Prostate gland (tissue), 2 donors: ENCODE data around the gene SMARCA2. TPM values are rescaled to one million over a fixed set of nuclear protein-coding genes. Genes with fewer than 3 reads are reported as not detected.

Experiments
- DNase-seq: peaks from one replicate; pipeline ENCODE4 v3.0.0-alpha.2; 2019; ENCODE audit warnings: low spot score
- H3K27ac ChIP-seq, 2 donors: fragments of 200-600 bp; sonication (generic); 2 replicates each; pipeline ENCODE4 v1.5.1; 2017 to 2019
- H3K27me3 ChIP-seq: fragments of 200-600 bp; sonication (generic); replicated peaks from 2 replicates; pipeline ENCODE4 v1.5.1; 2019; ENCODE audit not compliant: insufficient read depth
- H3K36me3 ChIP-seq, 2 donors: fragments of 200-600 bp; sonication (generic); 1 replicate in 1 of 2; 2 replicates in 1 of 2; pipeline versions ENCODE4 v1.5.1 to v1.8.1; 2017 to 2019
- H3K4me1 ChIP-seq: fragments of 200-600 bp; sonication (generic); replicated peaks from 2 replicates; pipeline ENCODE4 v1.5.1; 2019
- H3K4me3 ChIP-seq, 2 donors: fragments of 200-600 bp; sonication (generic); 2 replicates each; pipeline ENCODE4 v1.5.1; 2017 to 2019
- H3K9me3 ChIP-seq: fragments of 200-600 bp; sonication (generic); 2 replicates; pipeline ENCODE4 v1.5.1; 2017
- CTCF ChIP-seq, 4 experiments: fragments of 200-600 bp in 2 of 4; fragments of 450-650 bp in 2 of 4; sonication (generic) in 2 of 4; IDR thresholded peaks; 1 replicate in 3 of 4; 2 replicates in 1 of 4; pipeline ENCODE4 v1.5.1; 2016 to 2019; ENCODE audit warnings: antibody characterized with exemption in 4 of 4, mild to moderate bottlenecking in 2 of 4, moderate library complexity in 2 of 4
- POLR2A ChIP-seq: fragments of 450-650 bp; IDR thresholded peaks from one replicate; pipeline ENCODE4 v1.6.1; 2016; ENCODE audit warnings: antibody characterized with exemption, mild to moderate bottlenecking
- POLR2AphosphoS5 ChIP-seq: sonication (generic); formaldehyde crosslinking; IDR thresholded peaks from one replicate; pipeline ENCODE4 v1.6.1; 2017; ENCODE audit warnings: antibody characterized with exemption
- WGBS: methylation state at CpG from one replicate; pipeline ENCODE4 v1.1.5; 2018; 5-methylcytosine and 5-hydroxymethylcytosine counted together
- intact Hi-C: fragments of 100-400 bp; cut with DNase I; formaldehyde crosslinking; loops from one replicate; pipeline ENCODE4 v1.14.2; 2022
- total RNA-seq, 2 donors: library from RNA; depleted of rRNA; stranded (reverse); fragments of >200 nt; gene quantifications; one replicate each; pipeline ENCODE4 v1.1.0, GENCODE V29; 2016

Gene SMARCA2
- total RNA-seq, 2 donors from 2014 or later = 125 to 175 TPM

- intact Hi-C loops = no loop called here
Measured at GRCh38 chr9:2191609-2191972, 176.4 kb downstream of the SMARCA2 start.

GRCh38 chr9:2192356-2192979 is 177.3 kb downstream of the SMARCA2 start:
- intact Hi-C loops = no loop called here
- DNase-seq = no peak
- no peaks in the 10 kb centered on the region for H3K9me3 ChIP-seq
- H3K36me3 ChIP-seq = no peaks in the 10 kb centered on the region
- 75% methylated on average over 5 of the region's 5 CpGs for WGBS
- TF ChIP-seq POLR2AphosphoS5 (no peak), CTCF (IDR thresholded peaks at IDR 0.05) (no peak), POLR2A (no peak)
- H3K27ac ChIP-seq = no peak overlapping the region
- no peaks in the 10 kb centered on the region for H3K27me3 ChIP-seq
- no peak overlapping the region for H3K4me3 ChIP-seq
- no peaks in the 10 kb centered on the region for H3K4me1 ChIP-seq

More at GRCh38 chr9:2191609-2191972, 176.4 kb downstream of the SMARCA2 start:
- Histone ChIP-seq H3K9me3 (no peaks in the 10 kb centered on the region), H3K27ac (no peak overlapping the region), H3K4me1 (no peaks in the 10 kb centered on the region), H3K27me3 (no peaks in the 10 kb centered on the region), H3K4me3 (no peak overlapping the region), H3K36me3 (no peaks in the 10 kb centered on the region)
- WGBS = 81% methylated on average over 4 of the region's 4 CpGs
- no peak for DNase-seq
- TF ChIP-seq POLR2A (no peak), CTCF (IDR thresholded peaks at IDR 0.05) (no peak), POLR2AphosphoS5 (no peak)

- Histone ChIP-seq H3K27ac (no peak overlapping the region), H3K9me3 (no peaks in the 10 kb centered on the region), H3K36me3 (no peaks in the 10 kb centered on the region), H3K4me3 (no peak overlapping the region), H3K27me3 (no peaks in the 10 kb centered on the region), H3K4me1 (no peaks in the 10 kb centered on the region)
- 68% methylated on average over 2 of the region's 2 CpGs for WGBS
- no peak for DNase-seq
- TF ChIP-seq POLR2A = no peak
- TF ChIP-seq CTCF (IDR thresholded peaks at IDR 0.05) = no peak
- no peak for TF ChIP-seq POLR2AphosphoS5
- intact Hi-C loops = no loop called here
Measured at GRCh38 chr9:2193552-2193951, 178.4 kb downstream of the SMARCA2 start.

GRCh38 chr9:2195211-2195610 is 180.1 kb downstream of the SMARCA2 start:
- WGBS = 90% methylated on average over 11 of the region's 11 CpGs
- no peak overlapping the region for H3K4me3 ChIP-seq
- no peaks in the 10 kb centered on the region for H3K4me1 ChIP-seq
- H3K9me3 ChIP-seq = no peaks in the 10 kb centered on the region
- no peaks in the 10 kb centered on the region for H3K27me3 ChIP-seq
- no peak for DNase-seq
- intact Hi-C loops = no loop called here
- no peaks in the 10 kb centered on the region for H3K36me3 ChIP-seq
- no peak overlapping the region for H3K27ac ChIP-seq
- TF ChIP-seq POLR2A (no peak), CTCF (IDR thresholded peaks at IDR 0.05) (no peak), POLR2AphosphoS5 (no peak)

GRCh38 chr9:2196757-2197156 is 181.6 kb downstream of the SMARCA2 start:
- WGBS = 100% methylated on average over 2 of the region's 2 CpGs
- Histone ChIP-seq H3K27me3 (no peaks in the 10 kb centered on the region), H3K9me3 (no peaks in the 10 kb centered on the region), H3K36me3 (no peaks in the 10 kb centered on the region), H3K27ac (no peak overlapping the region), H3K4me3 (no peak overlapping the region), H3K4me1 (no peaks in the 10 kb centered on the region)
- intact Hi-C loops = no loop called here
- TF ChIP-seq POLR2AphosphoS5 (no peak), CTCF (IDR thresholded peaks at IDR 0.05) (no peak), POLR2A (no peak)
- DNase-seq = no peak
